ENCODE measurements around the gene PPM1N.

GRCh38 chr19:45489216-45489855 is 8.9 kb upstream of the PPM1N start:
- no peak for TF ChIP-seq CTCF (IDR thresholded peaks at IDR 0.05)
- no peak for TF ChIP-seq POLR2AphosphoS5 (IDR thresholded peaks at IDR 0.05)

Measured in esophagus muscularis mucosa (tissue), 3 donors.